GM12878 (cell line): Measurements from ENCODE around the gene HEG1. TPM values are rescaled to one million over a fixed set of nuclear protein-coding genes. Genes with fewer than 3 reads are reported as not detected.

Source experiments
- ATAC-seq: fragments of 200-7000 bp; cut with Tn5 transposase; 3 replicates; pipeline ENCODE4 v1.9.1; 2020; ENCODE audit warnings: mild to moderate bottlenecking, moderate library complexity
- BruUV-seq: library from RNA; stranded (reverse); fragments of 400-500 nt; replicated peaks from 2 replicates; lab custom pipeline; 2021; lab: Mats Ljungman, UMichigan
- CTCF ChIA-PET: fragments of 300-600 bp; sonication (Branson Sonifier 250); formaldehyde crosslinking; extraction: SDS; loops from one replicate; lab custom pipeline; 2021; ENCODE audit warnings: inconsistent platforms; lab: Yijun Ruan, JAX
- POLR2A ChIA-PET: fragments of 350-600 bp; formaldehyde crosslinking; extraction: SDS; loops from one replicate; lab custom pipeline; 2021; ENCODE audit warnings: inconsistent platforms; lab: Charles Lee
- RAD21 ChIA-PET: fragments of 300-600 bp; sonication (Branson Sonifier 250); formaldehyde crosslinking; loops from one replicate; lab custom pipeline; 2023; ENCODE audit warnings: antibody characterized with exemption; ENCODE audit not compliant: unreplicated experiment; lab: Charles Lee
- SMC1A ChIA-PET: fragments of 300-600 bp; sonication (Branson Sonifier 250); formaldehyde crosslinking; loops from one replicate; lab custom pipeline; 2023; ENCODE audit not compliant: unreplicated experiment, uncharacterized antibody; lab: Charles Lee
- DNase-seq: peaks from one replicate; pipeline ENCODE4 v3.0.0-alpha.2; 2011; ENCODE audit warnings: low read depth, low spot score
- FAIRE-seq: peaks from 3 replicates; lab custom pipeline; 2011; peaks lifted over from hg19 to GRCh38; lab: Jason Lieb, UNC
- H2AFZ ChIP-seq: 2 replicates; pipeline ENCODE4 v1.6.0; 2011; ENCODE audit warnings: low read depth, low read length, control low read depth; ENCODE audit not compliant: control insufficient read depth
- H3K27ac ChIP-seq: 2 replicates; pipeline ENCODE4 v1.5.1; 2011; ENCODE audit warnings: control low read depth; ENCODE audit not compliant: control insufficient read depth, insufficient read depth
- H3K27me3 ChIP-seq, 2 experiments: replicated peaks in 1 of 2; 2 replicates each; pipeline versions ENCODE4 v1.6.0 to v1.6.1; 2011; ENCODE audit warnings: low read length in 1 of 2; ENCODE audit not compliant: control insufficient read depth in 2 of 2, insufficient read depth in 2 of 2
- H3K36me3 ChIP-seq, 2 experiments: 2 replicates each; pipeline ENCODE4 v1.5.1; 2011; ENCODE audit warnings: low read length in 1 of 2; ENCODE audit not compliant: control insufficient read depth in 2 of 2, insufficient read depth in 2 of 2
- H3K4me1 ChIP-seq: 2 replicates; pipeline ENCODE4 v1.6.1; 2011; ENCODE audit warnings: mild to moderate bottlenecking, low read length, moderate library complexity, mixed read lengths; ENCODE audit not compliant: control insufficient read depth, insufficient read depth
- H3K4me2 ChIP-seq: 2 replicates; pipeline ENCODE4 v1.6.0; 2011; ENCODE audit warnings: control low read depth; ENCODE audit not compliant: control insufficient read depth, insufficient read depth
- H3K4me3 ChIP-seq: fragments of 200-600 bp; sonication (generic); 2 replicates; pipeline ENCODE4 v1.5.1; 2016
- H3K79me2 ChIP-seq: 2 replicates; pipeline ENCODE4 v1.6.0; 2011; ENCODE audit warnings: low read length; ENCODE audit not compliant: control insufficient read depth, insufficient read depth
- H3K9ac ChIP-seq: 2 replicates; pipeline ENCODE4 v1.8.0; 2011; ENCODE audit warnings: low read length, control low read depth, mixed read lengths; ENCODE audit not compliant: control insufficient read depth, insufficient read depth
- H3K9me3 ChIP-seq: replicated peaks from 3 replicates; pipeline ENCODE4 v1.5.1; 2011; ENCODE audit warnings: mild to moderate bottlenecking, low read length; ENCODE audit not compliant: control insufficient read depth, insufficient read depth
- H4K20me1 ChIP-seq: 2 replicates; pipeline ENCODE4 v1.6.0; 2011; ENCODE audit not compliant: control insufficient read depth, insufficient read depth
- CHD1 ChIP-seq: IDR thresholded peaks from 2 replicates; pipeline ENCODE4 v1.6.1; 2012; ENCODE audit warnings: low read depth, low read length, improper control_type of control experiment
- CTCF ChIP-seq, 3 experiments: IDR thresholded peaks in 2 of 3; conservative IDR thresholded peaks in 1 of 3; 2 replicates each; pipeline ENCODE4 v1.5.1; 2011; ENCODE audit warnings: low read depth in 3 of 3, low read length in 3 of 3, mild to moderate bottlenecking in 3 of 3, control low read depth in 2 of 3, moderate library complexity in 2 of 3, inconsistent platforms in 1 of 3, mixed read lengths in 1 of 3; ENCODE audit not compliant: control insufficient read depth in 2 of 3, insufficient read depth in 1 of 3; ENCODE audit errors: extremely low read depth in 1 of 3
- GABPA ChIP-seq: IDR thresholded peaks from 2 replicates; pipeline ENCODE4 v1.6.1; 2014; ENCODE audit warnings: antibody characterized with exemption, low read depth, mild to moderate bottlenecking, inconsistent platforms
- MEF2B ChIP-seq: fragments of 450-650 bp; IDR thresholded peaks from 2 replicates; pipeline ENCODE4 v1.6.1; 2018; ENCODE audit warnings: mild to moderate bottlenecking, moderate library complexity; ENCODE audit not compliant: partially characterized antibody, poor library complexity, severe bottlenecking
- POLR2A ChIP-seq: IDR thresholded peaks from 2 replicates; pipeline ENCODE4 v1.6.1; 2011; ENCODE audit warnings: low read depth, mild to moderate bottlenecking, low read length
- STAT3 ChIP-seq: IDR thresholded peaks from 2 replicates; pipeline ENCODE4 v1.6.1; 2011; ENCODE audit warnings: low read depth, low read length, improper control_type of control experiment
- ZNF687 ChIP-seq: fragments of 450-650 bp; IDR thresholded peaks from 2 replicates; pipeline ENCODE4 v1.6.1; 2017; ENCODE audit warnings: mild to moderate bottlenecking, moderate library complexity
- in situ Hi-C: fragments of 300-500 bp; cut with MboI; formaldehyde crosslinking; loops from 9 replicates; pipeline ENCODE4 v1.14.3; 2018; ENCODE audit warnings: mixed read lengths
- intact Hi-C: fragments of 100-400 bp; cut with micrococcal nuclease; formaldehyde crosslinking; loops from one replicate; pipeline ENCODE4 v1.14.2; 2022; ENCODE audit not compliant: unreplicated experiment
- polyA plus RNA-seq, 11 experiments: library from polyadenylated mRNA; depleted of rRNA in 4 of 11; unstranded in 6 of 11; stranded (reverse) in 5 of 11; fragments of >200 nt; fragmentation: Nextera tagmentation in 4 of 11; fragmentation: Illumina TruSeq in 1 of 11; extraction: Ambion mirVana in 4 of 11; extraction: Trizol in 1 of 11; gene quantifications; 1 replicate in 1 of 11; 2 replicates in 10 of 11; pipeline versions ENCODE4 v1.2.1 to v1.2.3, GENCODE V29; 2011 to 2016; ENCODE audit warnings: inconsistent platforms in 2 of 11, missing spikeins in 2 of 11, low read depth in 1 of 11
- total RNA-seq, 4 experiments: library from RNA; depleted of rRNA in 3 of 4; stranded (reverse); fragments of >200 nt in 3 of 4; fragmentation: Illumina TruSeq in 1 of 4; extraction: Trizol in 1 of 4; gene quantifications; 2 replicates each; pipeline versions ENCODE4 v1.2.1 to v1.2.3, GENCODE V29; 2013 to 2021

Gene HEG1
- total and polyA plus RNA-seq, 10 of the 15 experiments (the other 5 are each of a cell fraction or from before 2014, with no cell fraction given) = 2.2 to 32.1 (median 7.6) TPM

GRCh38 chr3:124923833-124924232 is 132.0 kb downstream of the HEG1 start:
- Histone ChIP-seq H3K27ac (no peak overlapping the region), H3K4me1 (peaks cover 15% of the 10 kb centered on the region; the same call in 1 of the 2 replicates), H3K4me2 (no peak overlapping the region)
- in situ Hi-C loops = no loop called here
- TF ChIP-seq GABPA = no peak
- no peak for TF ChIP-seq STAT3
- TF ChIP-seq POLR2A = no peak
- no peak for TF ChIP-seq ZNF687
- TF ChIP-seq CHD1 = no peak
- TF ChIP-seq CTCF (IDR thresholded peaks at IDR 0.05 in 2 of 3, conservative IDR thresholded peaks at IDR 0.05 in 1 of 3; ENCODE audit: control insufficient read depth in 2 of 3, extremely low read depth in 1 of 3, insufficient read depth in 1 of 3, low read depth in 3 of 3, low read length in 3 of 3) = peak in 2 of 3 experiments; percentile 19 to 24; a peak in 3 of 6 replicates
- no peak for TF ChIP-seq MEF2B
- TF ChIP-seq, all 136 proteins: peak for 1
- ChIA-PET CTCF (interaction anchor here (0.8 to 3.6 kb wide), 21 partner anchors 11 to 668 kb away, joined by 3 to 40 read pairs (median 5); partner anchors contain the start of gene MUC13), RAD21 (interaction anchor here (1.1 to 2.0 kb wide), 7 partner anchors 11 to 664 kb away, joined by 3 to 17 read pairs (median 4); partner anchors contain the start of gene MUC13), SMC1A (interaction anchor here (0.6 to 2.2 kb wide), 19 partner anchors 9 to 661 kb away, joined by 3 to 9 read pairs (median 6); no protein-coding TSS in a partner anchor), POLR2A (interaction anchor here (0.6 to 2.0 kb wide), 3 partner anchors 10 to 285 kb away, joined by 3 to 9 read pairs (median 3); partner anchors contain the start of gene MUC13)
- H3K9ac ChIP-seq = no peak overlapping the region
- no TSS peak for BruUV-seq
- no peaks in the 10 kb centered on the region; a peak in 1 of 4 replicates for H3K27me3 ChIP-seq
- intact Hi-C loops = loop anchor here (10.0 kb wide), 1 partner anchor 241 kb away; no protein-coding TSS in a partner anchor
- H3K9me3 ChIP-seq = no peaks in the 10 kb centered on the region
- DNase-seq (no peak), FAIRE-seq (no peak), ATAC-seq (no peak)
- H3K79me2 ChIP-seq = no peaks in the 10 kb centered on the region
- H3K4me3 ChIP-seq = no peak overlapping the region
- H4K20me1 ChIP-seq = no peaks in the 10 kb centered on the region
- no peaks in the 10 kb centered on the region for H3K36me3 ChIP-seq
- H2AFZ ChIP-seq = no peak overlapping the region
